ENCODE data around the gene SLC7A6OS. TPM values are rescaled to one million over a fixed set of nuclear protein-coding genes. Genes with fewer than 3 reads are reported as not detected.

SLC7A6OS gene
- total and polyA plus RNA-seq, 2 experiments from 2014 or later: 8.8 to 18.9 TPM

DNA sequence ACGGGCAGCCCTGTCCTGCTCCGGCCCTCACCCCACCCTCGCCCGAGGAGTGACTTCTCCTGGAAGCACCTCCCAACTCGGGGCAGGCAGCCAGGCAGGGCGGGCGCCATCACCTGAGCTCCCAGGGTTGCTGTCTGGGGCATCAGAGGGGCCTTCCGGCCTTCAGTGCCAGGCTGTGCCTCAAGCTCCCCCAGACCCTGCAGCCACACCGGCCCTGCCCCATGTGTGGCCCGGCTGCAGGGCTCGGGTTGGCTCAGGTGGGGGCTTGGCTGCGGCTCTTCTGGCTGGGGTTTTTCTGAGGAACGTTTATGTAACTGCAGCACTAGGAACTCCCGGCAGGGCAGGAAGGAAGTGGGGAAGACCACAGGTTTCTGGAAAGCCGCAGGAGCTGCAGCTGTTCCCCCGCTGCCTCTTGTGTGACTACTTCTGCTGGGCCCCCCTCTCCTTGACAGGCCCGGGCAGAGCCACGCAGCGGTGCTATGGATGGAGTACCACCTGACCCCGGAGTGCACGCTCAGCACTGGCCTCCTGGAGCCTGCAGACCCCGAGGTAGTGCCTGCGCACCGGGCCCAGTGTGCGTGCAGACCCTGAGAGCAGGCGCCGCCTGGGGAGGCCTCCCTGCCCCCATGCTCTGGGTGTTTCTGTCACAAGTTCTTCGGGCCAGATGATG lies 45.6 kb upstream of the SLC7A6OS start:
- 96% methylated on average over 27 of the region's 28 CpGs for WGBS (ENCODE audit: low lambda C conversion rate, missing lambda C conversion rate)
- H3K9me3 ChIP-seq (ENCODE audit: low read depth): no peaks in the 10 kb centered on the region
- H3K79me2 ChIP-seq: no peaks in the 10 kb centered on the region
- no peaks in the 10 kb centered on the region for H4K20me1 ChIP-seq (ENCODE audit: insufficient read depth, poor library complexity, severe bottlenecking)
- no peak overlapping the region for H3K27ac ChIP-seq
- no peaks in the 10 kb centered on the region for H3K36me3 ChIP-seq (replicated peaks; ENCODE audit: insufficient read depth, low read depth)
- peaks cover 4% of the 10 kb centered on the region for H3K4me1 ChIP-seq (ENCODE audit: insufficient read depth)
- no peak for DNase-seq (ENCODE audit: low spot score)
- no peak overlapping the region for H2AFZ ChIP-seq
- H3K4me2 ChIP-seq: no peak overlapping the region
- no peak overlapping the region for H3K4me3 ChIP-seq
- no peak for TF ChIP-seq EZH2 (IDR thresholded peaks at IDR 0.05; ENCODE audit: borderline replicate concordance)
- TF ChIP-seq, protein P1, sequence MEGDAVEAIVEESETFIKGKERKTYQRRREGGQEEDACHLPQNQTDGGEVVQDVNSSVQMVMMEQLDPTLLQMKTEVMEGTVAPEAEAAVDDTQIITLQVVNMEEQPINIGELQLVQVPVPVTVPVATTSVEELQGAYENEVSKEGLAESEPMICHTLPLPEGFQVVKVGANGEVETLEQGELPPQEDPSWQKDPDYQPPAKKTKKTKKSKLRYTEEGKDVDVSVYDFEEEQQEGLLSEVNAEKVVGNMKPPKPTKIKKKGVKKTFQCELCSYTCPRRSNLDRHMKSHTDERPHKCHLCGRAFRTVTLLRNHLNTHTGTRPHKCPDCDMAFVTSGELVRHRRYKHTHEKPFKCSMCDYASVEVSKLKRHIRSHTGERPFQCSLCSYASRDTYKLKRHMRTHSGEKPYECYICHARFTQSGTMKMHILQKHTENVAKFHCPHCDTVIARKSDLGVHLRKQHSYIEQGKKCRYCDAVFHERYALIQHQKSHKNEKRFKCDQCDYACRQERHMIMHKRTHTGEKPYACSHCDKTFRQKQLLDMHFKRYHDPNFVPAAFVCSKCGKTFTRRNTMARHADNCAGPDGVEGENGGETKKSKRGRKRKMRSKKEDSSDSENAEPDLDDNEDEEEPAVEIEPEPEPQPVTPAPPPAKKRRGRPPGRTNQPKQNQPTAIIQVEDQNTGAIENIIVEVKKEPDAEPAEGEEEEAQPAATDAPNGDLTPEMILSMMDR (IDR thresholded peaks at IDR 0.05; ENCODE audit: poor library complexity): no peak
- TF ChIP-seq EZH2phosphoT487 (IDR thresholded peaks at IDR 0.05; ENCODE audit: low read depth, severe bottlenecking, unreplicated experiment): no peak
- H3K27me3 ChIP-seq: no peaks in the 10 kb centered on the region
- H3K9me2 ChIP-seq (replicated peaks; ENCODE audit: insufficient read depth): no peaks in the 10 kb centered on the region

DNA sequence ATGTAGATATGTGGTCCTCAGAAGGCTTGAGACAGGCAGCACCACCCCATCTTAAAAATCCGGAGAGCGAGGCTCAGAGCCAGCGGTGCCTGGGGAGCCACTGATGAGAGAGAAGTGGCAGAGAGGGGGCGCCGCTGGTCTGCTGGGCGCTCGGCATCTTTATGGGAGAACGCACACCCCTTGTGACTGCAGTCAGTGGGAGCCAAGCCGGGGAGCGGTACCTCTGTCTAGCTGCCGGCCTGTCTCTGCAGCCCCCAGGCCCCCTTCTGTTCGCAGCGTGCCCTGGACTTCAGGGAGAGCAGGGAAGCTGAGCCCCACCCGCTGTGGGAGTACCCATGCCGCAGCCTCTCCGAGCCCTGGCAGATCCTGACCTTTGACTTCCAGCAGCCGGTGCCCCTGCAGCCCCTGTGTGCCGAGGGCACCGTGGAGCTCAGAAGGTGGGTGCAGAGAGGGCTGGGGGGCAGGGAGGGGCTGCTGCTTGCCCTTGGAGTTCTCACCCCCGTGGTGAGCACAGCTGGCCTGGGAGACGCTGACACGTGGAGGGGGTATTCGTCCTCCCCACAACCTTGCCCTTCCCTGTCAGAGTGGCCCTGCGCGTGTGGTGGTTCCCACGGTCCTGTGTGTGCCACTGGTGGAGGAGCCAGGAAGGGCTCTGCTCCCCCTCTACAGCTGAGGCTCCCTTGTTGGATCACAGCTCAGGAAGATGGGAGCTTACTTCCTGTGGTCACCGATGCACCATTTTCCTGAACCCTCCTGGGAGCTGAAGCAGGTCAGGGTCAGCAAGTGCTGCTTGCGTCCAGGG lies 44.9 kb upstream of the SLC7A6OS start:
- WGBS (ENCODE audit: low lambda C conversion rate, missing lambda C conversion rate): 93% methylated on average over 25 of the region's 28 CpGs
- no peaks in the 10 kb centered on the region for H3K27me3 ChIP-seq
- no peaks in the 10 kb centered on the region for H4K20me1 ChIP-seq (ENCODE audit: insufficient read depth, poor library complexity, severe bottlenecking)
- TF ChIP-seq EZH2 (IDR thresholded peaks at IDR 0.05; ENCODE audit: borderline replicate concordance) (no peak), EZH2phosphoT487 (IDR thresholded peaks at IDR 0.05; ENCODE audit: low read depth, severe bottlenecking, unreplicated experiment) (no peak)
- TF ChIP-seq, protein P1 (IDR thresholded peaks at IDR 0.05; ENCODE audit: poor library complexity): no peak
- no peaks in the 10 kb centered on the region for H3K79me2 ChIP-seq
- no peak overlapping the region for H2AFZ ChIP-seq
- no peak for DNase-seq (ENCODE audit: low spot score)
- H3K9me3 ChIP-seq (ENCODE audit: low read depth): no peaks in the 10 kb centered on the region
- H3K9me2 ChIP-seq (replicated peaks; ENCODE audit: insufficient read depth): no peaks in the 10 kb centered on the region
- H3K4me1 ChIP-seq (ENCODE audit: insufficient read depth): peaks cover 9% of the 10 kb centered on the region
- H3K27ac ChIP-seq: no peak overlapping the region
- H3K36me3 ChIP-seq (replicated peaks; ENCODE audit: insufficient read depth, low read depth): no peaks in the 10 kb centered on the region
- H3K4me3 ChIP-seq: no peak overlapping the region
- H3K4me2 ChIP-seq: no peak overlapping the region

DNA sequence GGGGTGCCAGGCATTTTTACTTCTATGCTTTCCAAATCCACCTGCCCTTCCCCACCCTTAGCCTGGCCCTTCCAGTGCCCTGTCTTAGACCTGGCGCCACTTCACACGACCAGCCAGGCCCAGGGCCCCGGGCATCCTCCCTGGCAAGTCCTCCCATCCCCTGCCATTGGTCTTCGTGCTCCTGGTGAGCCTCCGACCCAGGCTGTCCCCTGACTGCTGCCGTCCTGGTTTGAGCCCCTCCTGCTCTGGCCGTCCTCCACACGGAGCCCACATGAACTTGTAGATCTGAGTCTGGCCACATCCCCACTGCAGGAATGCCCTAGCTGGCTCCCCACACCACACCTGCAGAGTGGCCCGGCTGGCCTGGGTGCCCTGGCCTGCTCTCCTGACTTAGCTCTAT lies 44.1 kb upstream of the SLC7A6OS start:
- Histone ChIP-seq H3K9me3 (ENCODE audit: low read depth) (no peaks in the 10 kb centered on the region), H3K4me3 (no peak overlapping the region), H3K4me2 (no peak overlapping the region), H4K20me1 (ENCODE audit: insufficient read depth, poor library complexity, severe bottlenecking) (no peaks in the 10 kb centered on the region), H3K36me3 (replicated peaks; ENCODE audit: insufficient read depth, low read depth) (no peaks in the 10 kb centered on the region), H3K4me1 (ENCODE audit: insufficient read depth) (peaks cover 9% of the 10 kb centered on the region), H3K79me2 (peaks cover 3% of the 10 kb centered on the region), H3K27ac (no peak overlapping the region), H3K9me2 (replicated peaks; ENCODE audit: insufficient read depth) (no peaks in the 10 kb centered on the region), H2AFZ (no peak overlapping the region), H3K27me3 (no peaks in the 10 kb centered on the region)
- WGBS (ENCODE audit: low lambda C conversion rate, missing lambda C conversion rate): 97% methylated on average over 9 of the region's 9 CpGs
- no peak for DNase-seq (ENCODE audit: low spot score)
- TF ChIP-seq EZH2phosphoT487 (IDR thresholded peaks at IDR 0.05; ENCODE audit: low read depth, severe bottlenecking, unreplicated experiment) (no peak), EZH2 (IDR thresholded peaks at IDR 0.05; ENCODE audit: borderline replicate concordance) (no peak)
- TF ChIP-seq, protein P1 (IDR thresholded peaks at IDR 0.05; ENCODE audit: poor library complexity): no peak
